Cardiac muscle cell (in vitro differentiated cells and primary cell): ENCODE data around the gene MUC4. TPM values are rescaled to one million over a fixed set of nuclear protein-coding genes. Genes with fewer than 3 reads are reported as not detected.

Experiments
- DNase-seq, 2 donors: peaks; one replicate each; pipeline versions ENCODE4 v3.0.0 to v3.0.0-alpha.2; 2010 to 2017; ENCODE audit warnings: low read depth in 1 of 2, low spot score in 1 of 2
- H3K27ac ChIP-seq: fragments of 200-600 bp; sonication (generic); 2 replicates; pipeline ENCODE4 v1.5.1; 2016
- H3K27me3 ChIP-seq: fragments of 200-600 bp; sonication (generic); 2 replicates; pipeline ENCODE4 v1.6.0; 2016; ENCODE audit warnings: control low read depth
- H3K36me3 ChIP-seq: fragments of 200-600 bp; sonication (generic); 2 replicates; pipeline ENCODE4 v1.5.1; 2016; ENCODE audit warnings: control low read depth
- H3K4me1 ChIP-seq: fragments of 200-600 bp; sonication (generic); 2 replicates; pipeline ENCODE4 v1.8.1; 2017; ENCODE audit warnings: low read depth, mild to moderate bottlenecking, mixed run types
- H3K4me3 ChIP-seq: fragments of 200-600 bp; sonication (generic); 2 replicates; pipeline ENCODE4 v1.5.1; 2016; ENCODE audit warnings: mild to moderate bottlenecking
- H3K9me3 ChIP-seq: fragments of 200-600 bp; sonication (generic); 2 replicates; pipeline ENCODE4 v1.5.1; 2017; ENCODE audit warnings: low read depth, mild to moderate bottlenecking, control low read depth
- polyA plus RNA-seq: library from polyadenylated mRNA; unstranded; fragments of >200 nt; fragmentation: Nextera tagmentation; extraction: Ambion mirVana; gene quantifications from 2 replicates; pipeline ENCODE4 v1.2.1, GENCODE V29; 2016
- total RNA-seq: library from RNA; depleted of rRNA; stranded (reverse); fragments of >200 nt; gene quantifications from 2 replicates; pipeline ENCODE4 v1.2.3, GENCODE V29; 2016
- TF ChIP-seq, protein P1 (sequence below): IDR thresholded peaks from 2 replicates; pipeline ENCODE4 v1.5.1; 2012; ENCODE audit warnings: low read depth, mild to moderate bottlenecking, low read length

MUC4 gene
- total and polyA plus RNA-seq, 2 experiments from 2014 or later: 0.16 TPM; not detected in 1

DNA sequence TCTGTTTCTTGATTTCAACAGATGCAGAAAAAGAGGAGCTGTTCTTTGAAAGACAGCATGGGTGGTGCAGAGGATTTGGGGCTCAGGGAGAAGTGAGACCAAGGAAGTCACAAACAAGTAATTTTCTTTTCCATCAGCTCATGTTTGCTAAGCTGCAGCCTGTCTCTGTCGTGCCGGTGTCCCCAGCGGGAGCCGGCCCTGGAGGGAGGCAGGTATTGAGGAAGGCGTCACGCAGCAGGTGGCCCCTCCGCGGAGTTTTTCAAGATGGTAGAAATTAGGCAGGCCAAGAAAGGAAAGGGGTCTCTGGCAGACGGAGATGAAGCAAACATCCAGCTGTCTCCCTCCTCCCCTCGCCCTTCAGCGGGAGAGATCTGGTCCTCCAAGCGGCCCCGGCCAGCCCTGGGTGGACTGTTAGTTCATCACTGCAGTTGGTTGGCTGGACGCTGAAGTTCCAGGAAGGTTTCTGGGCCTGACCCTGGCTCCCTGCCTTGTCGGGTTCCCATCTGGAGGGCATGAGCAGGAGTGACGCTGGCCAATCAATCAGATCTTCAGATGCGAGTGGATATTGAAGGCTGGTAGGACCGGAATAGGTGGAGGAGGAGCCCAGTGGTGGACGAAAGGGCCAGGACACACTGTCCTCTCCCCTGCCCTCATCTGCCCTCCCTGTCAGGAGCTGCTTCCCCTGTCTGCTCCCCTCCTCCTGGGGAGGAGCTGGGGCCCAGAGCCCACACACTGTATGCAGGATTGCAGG lies 27.7 kb upstream of the MUC4 start:
- TF ChIP-seq, protein P1, sequence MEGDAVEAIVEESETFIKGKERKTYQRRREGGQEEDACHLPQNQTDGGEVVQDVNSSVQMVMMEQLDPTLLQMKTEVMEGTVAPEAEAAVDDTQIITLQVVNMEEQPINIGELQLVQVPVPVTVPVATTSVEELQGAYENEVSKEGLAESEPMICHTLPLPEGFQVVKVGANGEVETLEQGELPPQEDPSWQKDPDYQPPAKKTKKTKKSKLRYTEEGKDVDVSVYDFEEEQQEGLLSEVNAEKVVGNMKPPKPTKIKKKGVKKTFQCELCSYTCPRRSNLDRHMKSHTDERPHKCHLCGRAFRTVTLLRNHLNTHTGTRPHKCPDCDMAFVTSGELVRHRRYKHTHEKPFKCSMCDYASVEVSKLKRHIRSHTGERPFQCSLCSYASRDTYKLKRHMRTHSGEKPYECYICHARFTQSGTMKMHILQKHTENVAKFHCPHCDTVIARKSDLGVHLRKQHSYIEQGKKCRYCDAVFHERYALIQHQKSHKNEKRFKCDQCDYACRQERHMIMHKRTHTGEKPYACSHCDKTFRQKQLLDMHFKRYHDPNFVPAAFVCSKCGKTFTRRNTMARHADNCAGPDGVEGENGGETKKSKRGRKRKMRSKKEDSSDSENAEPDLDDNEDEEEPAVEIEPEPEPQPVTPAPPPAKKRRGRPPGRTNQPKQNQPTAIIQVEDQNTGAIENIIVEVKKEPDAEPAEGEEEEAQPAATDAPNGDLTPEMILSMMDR: no peak
- Histone ChIP-seq H3K9me3 (no peaks in the 10 kb centered on the region), H3K27me3 (no peaks in the 10 kb centered on the region), H3K27ac (no peak overlapping the region), H3K36me3 (no peaks in the 10 kb centered on the region), H3K4me1 (no peaks in the 10 kb centered on the region), H3K4me3 (no peak overlapping the region)
- no peak for DNase-seq

DNA sequence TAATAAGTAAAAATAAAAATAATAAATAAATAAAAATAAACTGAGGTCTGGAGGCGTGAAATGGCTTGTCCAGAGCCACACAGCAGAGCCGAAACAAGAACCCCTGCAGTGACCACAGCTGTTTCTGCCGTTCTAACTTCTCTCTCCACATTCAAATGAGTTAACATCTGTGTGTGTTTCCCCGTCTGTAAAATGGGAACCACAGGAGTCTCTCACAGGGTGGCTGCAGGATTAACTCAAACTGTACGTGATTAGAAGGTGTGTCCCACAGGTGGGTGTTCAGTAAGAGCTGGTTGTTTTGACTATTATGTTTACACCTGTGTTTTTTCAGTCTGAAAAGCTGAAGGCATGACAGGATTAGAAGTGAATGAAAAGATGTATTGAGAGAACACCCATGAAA lies 27.0 kb upstream of the MUC4 start:
- H3K4me1 ChIP-seq: no peaks in the 10 kb centered on the region
- no peak for DNase-seq
- no peak overlapping the region for H3K27ac ChIP-seq
- no peak overlapping the region for H3K4me3 ChIP-seq
- TF ChIP-seq, protein P1: no peak
- H3K36me3 ChIP-seq: no peaks in the 10 kb centered on the region
- H3K9me3 ChIP-seq: no peaks in the 10 kb centered on the region
- H3K27me3 ChIP-seq: no peaks in the 10 kb centered on the region

DNA sequence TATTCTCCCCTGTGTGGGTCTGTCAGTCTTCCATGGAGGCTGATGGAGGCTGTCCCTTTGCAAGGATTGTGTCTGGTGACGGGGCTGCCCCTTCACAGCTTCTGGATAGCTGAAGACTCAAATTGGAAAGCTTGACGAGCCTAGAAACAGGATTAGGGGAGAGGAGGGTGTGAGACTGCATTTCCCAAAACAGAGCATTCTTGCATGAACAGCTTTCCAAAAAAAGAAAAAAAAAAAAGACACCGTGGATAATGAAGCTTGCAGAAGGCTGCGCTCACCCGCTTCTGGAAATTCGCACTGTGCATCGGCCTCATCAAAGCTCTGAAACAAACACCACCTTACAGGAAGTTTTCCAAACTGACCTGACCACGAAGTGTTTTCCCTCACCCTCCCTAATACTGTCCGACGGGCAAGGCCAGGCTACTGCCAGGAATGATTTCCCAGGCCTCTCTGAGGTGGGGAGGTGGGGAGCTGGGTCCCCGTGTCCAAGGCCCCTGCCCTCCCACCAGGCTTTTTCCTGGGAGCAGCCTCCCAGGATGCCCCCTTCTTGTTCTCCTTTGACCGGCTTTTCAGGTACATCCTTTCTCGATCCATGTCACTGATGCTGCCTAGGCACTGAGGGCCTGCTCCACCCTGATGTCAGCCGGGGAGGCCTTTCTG lies 24.9 kb upstream of the MUC4 start:
- no peaks in the 10 kb centered on the region for H3K36me3 ChIP-seq
- no peak overlapping the region for H3K27ac ChIP-seq
- H3K9me3 ChIP-seq: no peaks in the 10 kb centered on the region
- no peak for DNase-seq
- H3K4me3 ChIP-seq: no peak overlapping the region
- TF ChIP-seq, protein P1: no peak
- no peaks in the 10 kb centered on the region for H3K27me3 ChIP-seq
- no peaks in the 10 kb centered on the region for H3K4me1 ChIP-seq

GRCh38 chr3:195835791-195836190 lies 24.1 kb upstream of the MUC4 start:
- DNase-seq: no peak
- Histone ChIP-seq H3K4me3 (no peak overlapping the region), H3K4me1 (no peaks in the 10 kb centered on the region), H3K9me3 (no peaks in the 10 kb centered on the region), H3K27me3 (no peaks in the 10 kb centered on the region), H3K36me3 (no peaks in the 10 kb centered on the region), H3K27ac (no peak overlapping the region)
- TF ChIP-seq, protein P1: no peak

GRCh38 chr3:195834675-195835583 lies 23.2 kb upstream of the MUC4 start:
- Histone ChIP-seq H3K4me1 (no peaks in the 10 kb centered on the region), H3K4me3 (no peak overlapping the region), H3K36me3 (no peaks in the 10 kb centered on the region), H3K27me3 (no peaks in the 10 kb centered on the region), H3K9me3 (no peaks in the 10 kb centered on the region), H3K27ac (no peak overlapping the region)
- no peak for DNase-seq
- TF ChIP-seq, protein P1: no peak
